DND-41 (cell line): ENCODE measurements around the gene RBBP5.

Experiments used
- ATAC-seq: fragments of 200-7000 bp; cut with Tn5 transposase; 3 replicates; pipeline ENCODE4 v1.9.1; 2021; ENCODE audit warnings: low read depth; ENCODE audit not compliant: insufficient read depth
- DNase-seq: peaks from one replicate; pipeline ENCODE4 v3.0.0-alpha.2; 2020
- H2AFZ ChIP-seq: 2 replicates; pipeline ENCODE4 v1.6.0; 2012; ENCODE audit warnings: low read depth, low read length
- H3K27ac ChIP-seq: 2 replicates; pipeline ENCODE4 v1.5.1; 2012; ENCODE audit warnings: low read length, inconsistent platforms
- H3K27me3 ChIP-seq: fragments of 200-600 bp; sonication (generic); 2 replicates; pipeline ENCODE4 v1.6.0; 2012; ENCODE audit warnings: low read length, mild to moderate bottlenecking, inconsistent platforms; ENCODE audit not compliant: insufficient read depth, poor library complexity
- H3K36me3 ChIP-seq: 2 replicates; pipeline ENCODE4 v1.5.1; 2012; ENCODE audit warnings: low read length, inconsistent platforms; ENCODE audit not compliant: insufficient read depth
- H3K4me1 ChIP-seq: 2 replicates; pipeline ENCODE4 v1.5.1; 2012; ENCODE audit warnings: mild to moderate bottlenecking, low read length; ENCODE audit not compliant: insufficient read depth
- H3K4me2 ChIP-seq: 2 replicates; pipeline ENCODE4 v1.6.0; 2012; ENCODE audit warnings: mild to moderate bottlenecking, moderate library complexity, low read length, inconsistent platforms; ENCODE audit not compliant: insufficient read depth
- H3K4me3 ChIP-seq, 2 experiments: fragments of 200-600 bp in 1 of 2; shearing (Covaris generic) in 1 of 2; 2 replicates each; pipeline ENCODE4 v1.5.1; 2012 to 2016; ENCODE audit warnings: inconsistent platforms in 2 of 2, low read length in 2 of 2, mild to moderate bottlenecking in 2 of 2, low read depth in 1 of 2, moderate library complexity in 1 of 2
- H3K79me2 ChIP-seq: 2 replicates; pipeline ENCODE4 v1.6.0; 2012; ENCODE audit warnings: low read length, inconsistent platforms; ENCODE audit not compliant: insufficient read depth
- H3K9ac ChIP-seq: 2 replicates; pipeline ENCODE4 v1.6.0; 2012; ENCODE audit warnings: low read depth, mild to moderate bottlenecking, inconsistent platforms, low read length, moderate library complexity
- H3K9me3 ChIP-seq: 2 replicates; pipeline ENCODE4 v1.5.1; 2012; ENCODE audit warnings: low read length, moderate library complexity, mild to moderate bottlenecking, inconsistent platforms; ENCODE audit not compliant: insufficient read depth, severe bottlenecking
- H4K20me1 ChIP-seq: 2 replicates; pipeline ENCODE4 v1.6.0; 2012; ENCODE audit warnings: low read length; ENCODE audit not compliant: insufficient read depth
- EZH2 ChIP-seq: IDR thresholded peaks from 3 replicates; pipeline ENCODE4 v1.6.1; 2012; ENCODE audit warnings: borderline replicate concordance, low read depth, mild to moderate bottlenecking, moderate library complexity, low read length, inconsistent platforms; ENCODE audit not compliant: severe bottlenecking
- TF ChIP-seq, protein P1 (sequence below): IDR thresholded peaks from 2 replicates; pipeline ENCODE4 v1.5.1; 2012; ENCODE audit warnings: borderline replicate concordance, low read length, moderate library complexity, mild to moderate bottlenecking; ENCODE audit not compliant: poor library complexity, severe bottlenecking; ENCODE audit errors: extremely low read depth

Gene RBBP5

GRCh38 chr1:205127646-205128045 lies 5.9 kb upstream of the RBBP5 start:
- no peaks in the 10 kb centered on the region for H3K27me3 ChIP-seq
- DNase-seq (no peak), ATAC-seq (no peak)
- no peak overlapping the region for H3K27ac ChIP-seq
- H3K79me2 ChIP-seq = no peaks in the 10 kb centered on the region
- no peak overlapping the region for H3K4me3 ChIP-seq
- H3K9me3 ChIP-seq = no peaks in the 10 kb centered on the region
- H3K36me3 ChIP-seq = no peaks in the 10 kb centered on the region
- H3K4me1 ChIP-seq = peaks cover 7% of the 10 kb centered on the region
- H3K9ac ChIP-seq = no peak overlapping the region
- no peak overlapping the region for H2AFZ ChIP-seq
- TF ChIP-seq, protein P1, sequence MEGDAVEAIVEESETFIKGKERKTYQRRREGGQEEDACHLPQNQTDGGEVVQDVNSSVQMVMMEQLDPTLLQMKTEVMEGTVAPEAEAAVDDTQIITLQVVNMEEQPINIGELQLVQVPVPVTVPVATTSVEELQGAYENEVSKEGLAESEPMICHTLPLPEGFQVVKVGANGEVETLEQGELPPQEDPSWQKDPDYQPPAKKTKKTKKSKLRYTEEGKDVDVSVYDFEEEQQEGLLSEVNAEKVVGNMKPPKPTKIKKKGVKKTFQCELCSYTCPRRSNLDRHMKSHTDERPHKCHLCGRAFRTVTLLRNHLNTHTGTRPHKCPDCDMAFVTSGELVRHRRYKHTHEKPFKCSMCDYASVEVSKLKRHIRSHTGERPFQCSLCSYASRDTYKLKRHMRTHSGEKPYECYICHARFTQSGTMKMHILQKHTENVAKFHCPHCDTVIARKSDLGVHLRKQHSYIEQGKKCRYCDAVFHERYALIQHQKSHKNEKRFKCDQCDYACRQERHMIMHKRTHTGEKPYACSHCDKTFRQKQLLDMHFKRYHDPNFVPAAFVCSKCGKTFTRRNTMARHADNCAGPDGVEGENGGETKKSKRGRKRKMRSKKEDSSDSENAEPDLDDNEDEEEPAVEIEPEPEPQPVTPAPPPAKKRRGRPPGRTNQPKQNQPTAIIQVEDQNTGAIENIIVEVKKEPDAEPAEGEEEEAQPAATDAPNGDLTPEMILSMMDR = no peak
- TF ChIP-seq EZH2 = no peak
- no peaks in the 10 kb centered on the region for H4K20me1 ChIP-seq
- no peak overlapping the region for H3K4me2 ChIP-seq

GRCh38 chr1:205124726-205125125 lies 2.9 kb upstream of the RBBP5 start:
- peaks cover 21% of the 10 kb centered on the region for H3K79me2 ChIP-seq
- no peak overlapping the region for H3K4me2 ChIP-seq
- H4K20me1 ChIP-seq = peaks cover 8% of the 10 kb centered on the region; the same call in 1 of the 2 replicates
- TF ChIP-seq, protein P1 = no peak
- TF ChIP-seq EZH2 = no peak
- DNase-seq (no peak), ATAC-seq (no peak)
- H2AFZ ChIP-seq = no peak overlapping the region
- peaks cover 4% of the 10 kb centered on the region for H3K36me3 ChIP-seq
- H3K9me3 ChIP-seq = no peaks in the 10 kb centered on the region
- no peaks in the 10 kb centered on the region for H3K27me3 ChIP-seq
- peaks cover 23% of the 10 kb centered on the region for H3K4me1 ChIP-seq
- no peak overlapping the region for H3K27ac ChIP-seq
- no peak overlapping the region for H3K4me3 ChIP-seq
- H3K9ac ChIP-seq = no peak overlapping the region

- TF ChIP-seq, protein P1 = no peak
- TF ChIP-seq EZH2 = no peak
- Histone ChIP-seq H3K79me2 (peaks cover 42% of the 10 kb centered on the region), H3K9me3 (no peaks in the 10 kb centered on the region), H3K27me3 (no peaks in the 10 kb centered on the region), H3K4me2 (peak overlapping the region; percentile 84), H3K4me1 (peaks cover 33% of the 10 kb centered on the region), H4K20me1 (peaks cover 8% of the 10 kb centered on the region; the same call in 1 of the 2 replicates), H2AFZ (peak overlapping the region; percentile 88), H3K9ac (peak overlapping the region; percentile 73), H3K36me3 (peaks cover 17% of the 10 kb centered on the region), H3K27ac (peak overlapping the region; percentile 99), H3K4me3 (peak overlapping the region; percentile 94 to 96; a peak in 3 of 4 replicates)
- DNase-seq = no peak
- ATAC-seq = peak; percentile 18
Measured at GRCh38 chr1:205122489-205122882, 708 bp upstream of the RBBP5 start.

- Histone ChIP-seq H3K9ac (no peak overlapping the region), H4K20me1 (peaks cover 8% of the 10 kb centered on the region; the same call in 1 of the 2 replicates), H3K36me3 (peaks cover 34% of the 10 kb centered on the region), H3K4me2 (no peak overlapping the region), H3K27me3 (no peaks in the 10 kb centered on the region), H3K9me3 (no peaks in the 10 kb centered on the region), H3K27ac (no peak overlapping the region), H3K4me3 (no peak overlapping the region), H3K79me2 (peaks cover 67% of the 10 kb centered on the region), H3K4me1 (peaks cover 33% of the 10 kb centered on the region), H2AFZ (no peak overlapping the region)
- ATAC-seq = no peak
- TF ChIP-seq EZH2 = no peak
- DNase-seq = no peak
Measured at GRCh38 chr1:205118752-205119151, 3.0 kb downstream of the RBBP5 start.
